SHP77 (cell line): ENCODE measurements around the gene MAG.
"Not testable (repeated sequence)": the region's sequence is repeated elsewhere in the genome, so short reads cannot be mapped to it uniquely, and the experiment has no call there.

ENCODE experiments used
- DNase-seq, 2 experiments: peaks; one replicate each; lab custom pipeline; 2025; lab: John Stamatoyannopoulos, UW

Gene MAG

DNA sequence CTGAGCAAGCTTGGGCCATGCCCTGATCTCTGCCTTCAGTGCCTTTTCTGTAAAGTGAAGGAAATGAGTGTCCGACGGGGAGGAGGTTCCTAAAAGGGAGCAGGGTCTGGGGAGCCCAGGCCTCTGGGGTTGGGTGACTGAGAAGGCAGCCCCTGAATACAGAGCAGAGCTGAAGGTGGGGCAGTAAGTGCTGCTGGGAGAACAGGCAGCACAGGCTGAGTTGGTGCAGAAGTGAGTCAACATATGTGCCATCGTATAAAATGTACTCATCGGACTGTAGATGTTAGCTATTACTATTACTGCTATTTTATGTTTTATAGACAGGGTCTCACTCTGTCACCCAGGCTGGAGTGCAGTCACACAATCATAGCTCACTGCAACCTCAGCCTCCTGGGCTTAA is 10.7 kb upstream of the MAG start:
- DNase-seq = no peak

DNA sequence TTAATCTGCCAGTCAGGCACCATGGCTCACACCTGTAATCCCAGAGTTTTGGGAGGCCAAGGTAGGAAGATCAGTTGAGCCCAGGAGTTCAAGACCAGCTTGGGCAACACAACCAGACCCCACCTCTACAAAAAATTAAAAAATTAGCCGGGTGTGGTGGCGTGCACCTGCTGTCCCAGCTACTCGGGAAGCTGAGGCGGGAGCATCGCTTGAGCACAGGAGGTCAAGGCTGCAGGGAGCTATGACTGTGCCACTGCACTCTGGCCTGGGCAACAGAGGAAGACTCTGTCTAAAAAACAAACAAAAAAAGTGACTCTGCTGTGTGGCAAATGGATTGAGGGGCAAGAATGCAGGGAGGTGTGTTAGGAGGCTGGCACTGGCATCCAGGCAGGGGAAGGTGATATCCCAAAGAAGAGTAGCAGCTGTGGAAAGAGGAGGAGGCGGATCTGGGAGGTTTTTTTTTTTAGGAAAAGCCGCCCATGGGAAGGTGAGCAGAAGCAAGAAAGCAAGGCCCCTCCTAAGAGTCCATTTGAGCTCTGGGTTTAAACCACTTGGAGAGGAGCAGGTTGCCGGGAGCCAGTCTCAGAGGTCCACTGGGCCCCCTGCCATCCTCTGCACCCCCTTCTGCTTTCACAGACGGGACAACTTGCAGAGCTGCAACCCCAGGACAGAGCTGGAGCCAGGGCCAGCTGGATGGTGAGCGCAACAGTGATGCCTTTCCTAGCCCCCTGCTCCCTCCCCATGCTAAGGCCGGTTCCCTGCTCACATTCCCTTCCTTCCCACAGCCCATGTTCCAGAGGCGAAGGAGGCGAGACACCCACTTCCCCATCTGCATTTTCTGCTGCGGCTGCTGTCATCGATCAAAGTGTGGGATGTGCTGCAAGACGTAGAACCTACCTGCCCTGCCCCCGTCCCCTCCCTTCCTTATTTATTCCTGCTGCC is 7.5 kb upstream of the MAG start:
- DNase-seq = no peak

DNA sequence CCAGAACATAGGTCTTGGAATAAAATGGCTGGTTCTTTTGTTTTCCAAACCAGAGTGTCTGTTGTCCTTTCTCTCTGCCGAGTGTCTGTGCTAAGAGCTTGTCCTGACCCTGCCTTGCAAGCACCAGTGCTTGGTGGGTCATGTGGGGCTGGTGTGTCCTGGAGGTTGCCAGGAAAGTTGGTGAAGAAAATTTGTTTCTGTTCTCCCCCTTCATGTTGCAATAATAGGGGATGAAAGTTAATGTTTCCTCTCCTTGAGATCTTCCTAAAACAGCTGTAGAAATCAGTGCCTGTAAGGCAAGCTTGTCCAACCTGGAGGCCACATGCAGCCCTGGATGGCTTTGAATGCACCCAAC is 6.9 kb upstream of the MAG start:
- DNase-seq = no peak

DNA sequence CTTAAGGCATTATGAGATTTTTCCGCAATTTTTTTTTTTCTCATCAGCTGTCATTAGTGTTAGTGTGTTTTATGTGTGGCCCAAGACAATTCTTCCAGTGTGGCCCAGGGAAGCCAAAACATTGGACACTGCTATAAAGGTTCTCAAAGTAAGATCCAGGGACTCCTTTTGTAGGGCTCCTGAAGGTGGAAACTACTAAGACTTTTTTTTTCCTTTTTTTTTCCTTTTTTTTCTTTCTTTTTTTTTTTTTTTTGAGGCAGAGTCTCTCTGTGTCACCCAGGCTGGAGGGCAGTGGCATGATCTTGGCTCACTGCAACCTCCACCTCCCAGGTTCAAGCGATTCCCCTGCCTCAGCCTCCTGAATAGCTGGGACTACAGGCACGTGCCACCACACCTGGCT is 6.5 kb upstream of the MAG start:
- DNase-seq = not testable (repeated sequence)

DNA sequence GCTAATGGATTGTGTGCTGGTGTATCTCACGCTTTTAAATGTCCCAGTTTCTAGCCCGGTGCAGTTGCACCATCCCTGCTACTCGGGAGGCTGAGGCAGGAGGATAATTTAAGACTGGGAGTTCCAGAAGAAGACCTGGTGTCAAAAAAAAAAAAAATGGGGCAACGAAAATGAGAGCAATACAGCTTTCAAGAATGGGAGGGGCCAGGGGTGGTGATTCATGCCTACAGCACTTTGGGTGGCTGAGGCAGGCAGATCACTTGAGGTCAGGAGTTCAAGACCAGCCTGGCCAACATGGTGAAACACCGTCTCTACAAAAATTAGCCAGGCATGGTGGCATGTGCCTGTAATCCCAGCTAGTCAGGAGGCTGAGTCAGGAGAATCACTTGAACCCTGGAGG is 5.9 kb upstream of the MAG start:
- DNase-seq = not testable (repeated sequence)

DNA sequence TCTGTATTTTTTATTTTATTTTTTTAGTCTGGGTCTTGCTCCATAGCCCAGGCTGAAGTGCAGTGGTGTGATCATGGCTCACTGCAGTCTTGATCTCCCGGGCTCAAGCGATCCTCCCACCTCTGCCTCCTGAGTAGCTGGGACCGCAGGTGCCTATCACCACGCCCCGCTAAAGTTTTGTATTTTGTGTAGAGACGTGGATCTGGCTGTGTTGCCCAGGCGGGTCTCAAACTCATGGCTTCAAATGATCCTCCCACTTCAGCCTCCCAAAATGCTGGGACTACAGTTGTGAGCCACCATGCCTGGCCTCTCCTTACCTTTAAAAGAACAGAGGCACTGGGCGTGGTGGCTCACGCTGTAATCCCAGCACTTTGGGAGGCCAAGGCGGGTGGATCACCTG is 4.2 kb upstream of the MAG start:
- no peak for DNase-seq

DNA sequence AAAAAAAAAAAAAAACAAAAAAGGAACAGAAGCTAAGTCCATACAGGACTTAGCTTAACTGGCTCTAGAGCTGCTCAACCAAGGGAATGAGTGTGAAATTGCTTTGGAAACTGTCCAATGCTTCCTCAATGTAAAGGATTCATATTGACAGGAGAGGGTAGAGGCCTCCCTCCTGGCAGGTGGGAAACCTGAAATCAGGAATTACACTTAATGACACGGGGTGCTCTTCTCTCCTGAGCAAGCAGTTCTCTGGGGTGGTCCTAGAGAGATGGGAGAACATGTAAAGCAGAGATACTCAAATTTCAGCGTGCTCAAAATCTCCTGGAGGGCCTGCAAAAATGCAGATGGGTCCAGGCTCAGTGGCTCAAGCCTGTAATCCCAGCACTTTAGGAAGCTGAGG is 3.6 kb upstream of the MAG start:
- DNase-seq = no peak

DNA sequence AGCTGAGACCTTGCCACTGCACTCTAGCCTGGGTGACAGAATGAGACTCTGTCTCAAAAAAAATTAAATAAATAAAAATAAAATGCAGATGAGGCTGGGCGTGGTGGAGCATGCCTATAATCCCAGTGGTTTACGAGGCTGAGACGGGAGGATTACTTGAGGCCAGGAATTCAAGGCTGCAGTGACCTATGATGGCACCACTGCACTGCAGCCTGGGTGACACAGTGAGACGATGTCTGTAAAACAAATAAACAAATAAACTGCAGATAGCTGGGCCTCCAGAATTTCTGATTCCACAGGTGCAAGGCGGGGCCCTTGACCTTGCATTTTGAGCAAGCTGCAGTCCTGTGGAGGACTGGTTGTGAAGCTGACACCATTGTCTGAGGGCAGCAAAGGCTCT is 3.1 kb upstream of the MAG start:
- DNase-seq = no peak

DNA sequence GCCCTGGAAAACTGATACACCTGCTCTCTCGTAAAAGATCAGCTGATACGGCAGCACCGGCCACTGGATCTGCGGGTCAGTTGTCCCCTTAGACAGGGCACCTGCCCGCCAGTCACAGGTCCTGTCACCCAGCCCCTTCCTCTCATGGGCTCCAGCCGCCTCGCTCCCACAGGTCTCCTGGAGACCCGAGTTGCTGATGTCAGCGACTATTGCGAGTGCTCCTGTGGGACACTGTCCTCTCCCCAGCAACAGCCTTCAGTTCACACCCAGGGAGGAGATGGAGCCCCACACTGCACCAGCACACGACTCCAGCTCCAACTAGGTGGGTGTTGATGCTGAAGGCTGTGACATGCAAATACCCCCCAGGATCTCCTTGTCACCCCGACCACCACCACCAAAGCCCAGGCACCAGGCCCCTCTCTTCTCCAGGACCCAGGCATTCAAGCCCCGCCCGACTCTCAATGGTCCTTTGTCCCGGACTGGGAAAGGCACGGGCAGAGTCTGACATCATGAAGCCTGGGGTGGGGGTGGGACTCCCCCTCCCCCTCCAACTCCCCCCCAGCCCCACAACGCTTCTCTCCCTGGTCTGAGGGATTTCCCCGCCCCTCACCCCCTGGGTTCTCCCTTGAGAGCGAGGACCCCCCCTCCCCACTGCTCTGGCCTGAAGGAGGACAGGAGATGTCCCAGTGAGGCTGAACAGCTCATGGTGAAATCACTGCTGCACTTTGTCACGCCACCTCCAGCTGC is 1.4 kb upstream of the MAG start:
- no peak for DNase-seq

DNA sequence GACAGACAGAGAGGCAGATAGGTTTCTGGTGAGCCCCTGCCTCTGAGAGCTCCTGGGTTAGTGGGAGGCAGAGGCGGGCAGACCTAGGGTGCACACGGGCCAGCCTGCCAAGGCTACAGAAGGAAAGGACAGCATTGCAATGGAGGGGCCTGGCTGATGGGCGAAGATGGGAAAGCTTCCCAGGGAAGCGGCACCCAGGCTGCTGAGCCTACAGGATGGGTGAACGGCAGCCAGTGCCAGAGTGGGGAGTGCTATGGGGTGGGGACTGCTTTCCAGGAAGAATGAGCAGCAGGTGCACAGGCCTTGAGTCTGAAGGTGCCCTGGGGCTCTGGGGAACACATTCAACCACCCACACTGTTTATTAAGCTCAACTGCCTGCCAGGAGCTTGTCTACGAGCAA is 702 bp upstream of the MAG start:
- DNase-seq = no peak

DNA sequence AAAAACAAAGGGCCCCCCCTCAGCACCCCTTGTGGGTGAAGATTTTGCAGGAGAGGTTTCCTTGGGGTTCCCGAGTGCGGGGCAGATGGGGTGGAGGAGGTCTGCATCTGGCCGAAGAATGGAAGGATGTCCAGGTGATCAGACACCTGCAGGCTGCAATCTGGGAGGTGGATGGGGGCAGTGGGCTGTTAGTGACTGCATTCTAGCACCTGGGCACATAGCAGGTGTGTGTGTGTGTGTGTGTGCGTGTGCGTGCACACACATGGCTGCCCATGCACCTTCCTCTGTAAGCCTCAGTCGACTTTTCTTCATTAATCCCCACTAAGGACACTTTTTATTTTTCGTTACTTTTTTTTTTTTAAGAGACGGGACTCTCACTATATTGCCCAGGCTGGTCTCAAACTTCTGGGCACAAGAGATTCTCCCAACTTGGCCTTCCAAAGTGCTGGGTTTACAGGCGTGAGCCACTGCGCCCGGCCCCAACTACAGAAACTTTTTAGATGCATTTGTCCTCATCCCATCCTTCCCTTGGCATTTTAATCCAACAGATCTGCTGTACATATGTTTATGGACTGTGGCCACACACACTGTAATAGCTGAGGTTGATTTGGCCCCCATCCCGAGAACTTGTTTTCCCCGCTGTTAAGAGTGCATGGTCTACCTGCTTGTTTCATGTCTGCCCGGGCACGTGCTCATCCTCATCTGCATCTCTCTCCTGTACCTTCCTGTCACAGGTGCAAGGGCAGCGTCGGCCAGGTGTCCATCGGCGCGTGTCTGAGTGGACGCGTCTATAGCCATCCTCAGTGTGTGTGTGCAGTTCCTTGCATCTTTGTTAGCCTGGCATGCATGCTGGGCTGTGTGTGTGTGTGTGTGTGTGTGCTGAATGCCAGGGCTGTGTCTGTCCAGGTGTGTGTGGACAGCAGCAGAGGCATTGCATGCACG is 731 bp downstream of the MAG start:
- no peak for DNase-seq

DNA sequence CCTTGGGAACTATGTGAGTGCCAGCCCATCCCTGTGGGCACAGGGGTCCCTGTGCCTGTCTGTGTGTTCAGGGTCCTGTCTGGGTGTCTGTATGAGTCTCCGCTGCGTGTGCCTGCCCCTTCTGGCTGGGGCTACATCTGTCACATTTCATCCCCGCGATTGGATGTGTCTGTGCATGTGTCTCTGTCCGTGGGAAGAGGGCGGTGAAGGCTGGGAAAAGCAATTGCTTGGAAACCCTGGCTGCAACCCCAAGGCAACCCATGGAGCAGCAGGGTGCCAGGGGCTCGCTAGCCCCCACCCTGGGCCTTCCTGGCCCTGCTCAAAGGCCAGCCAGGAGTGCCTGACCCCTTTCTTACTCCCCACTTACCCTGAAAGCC is 1.4 kb downstream of the MAG start:
- no peak for DNase-seq

DNA sequence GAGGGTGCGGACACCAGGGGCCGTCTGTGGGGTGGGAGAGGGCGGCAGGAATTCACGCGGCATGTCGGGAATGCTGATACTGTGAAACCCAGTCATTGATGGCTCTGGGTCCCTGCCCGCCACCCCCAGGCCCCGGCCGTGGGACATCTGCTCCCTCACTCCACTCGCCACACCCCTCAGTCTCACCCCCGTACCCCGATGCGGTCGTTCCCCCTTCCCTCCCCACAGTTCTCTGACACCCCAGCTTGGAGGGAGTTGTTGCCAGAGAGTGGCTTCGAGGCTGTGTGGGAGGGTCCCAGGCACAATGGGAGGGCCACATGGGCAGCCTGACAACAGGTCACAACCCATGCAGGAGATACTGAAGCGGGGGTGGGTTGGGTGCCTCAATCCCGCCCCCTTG is 1.8 kb downstream of the MAG start:
- DNase-seq = no peak

DNA sequence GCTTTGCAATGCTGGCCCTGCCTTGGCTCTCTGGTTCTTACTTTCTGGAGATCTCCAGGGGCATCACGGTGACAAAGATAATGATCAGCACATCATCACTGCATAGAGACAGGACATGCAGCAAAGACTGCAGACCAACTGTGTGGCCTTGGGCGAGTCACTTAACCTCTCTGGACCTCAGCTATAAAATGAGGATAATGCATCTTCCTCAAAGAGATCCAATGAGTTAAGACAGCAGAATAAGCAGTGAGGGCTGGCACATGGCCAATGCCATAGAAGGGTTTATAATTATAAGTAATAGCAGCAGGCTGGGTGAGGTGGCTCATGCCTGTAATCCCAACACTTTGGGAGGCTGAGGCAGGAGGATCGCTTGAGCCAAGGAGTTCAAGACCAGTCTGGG is 2.4 kb downstream of the MAG start:
- no peak for DNase-seq

DNA sequence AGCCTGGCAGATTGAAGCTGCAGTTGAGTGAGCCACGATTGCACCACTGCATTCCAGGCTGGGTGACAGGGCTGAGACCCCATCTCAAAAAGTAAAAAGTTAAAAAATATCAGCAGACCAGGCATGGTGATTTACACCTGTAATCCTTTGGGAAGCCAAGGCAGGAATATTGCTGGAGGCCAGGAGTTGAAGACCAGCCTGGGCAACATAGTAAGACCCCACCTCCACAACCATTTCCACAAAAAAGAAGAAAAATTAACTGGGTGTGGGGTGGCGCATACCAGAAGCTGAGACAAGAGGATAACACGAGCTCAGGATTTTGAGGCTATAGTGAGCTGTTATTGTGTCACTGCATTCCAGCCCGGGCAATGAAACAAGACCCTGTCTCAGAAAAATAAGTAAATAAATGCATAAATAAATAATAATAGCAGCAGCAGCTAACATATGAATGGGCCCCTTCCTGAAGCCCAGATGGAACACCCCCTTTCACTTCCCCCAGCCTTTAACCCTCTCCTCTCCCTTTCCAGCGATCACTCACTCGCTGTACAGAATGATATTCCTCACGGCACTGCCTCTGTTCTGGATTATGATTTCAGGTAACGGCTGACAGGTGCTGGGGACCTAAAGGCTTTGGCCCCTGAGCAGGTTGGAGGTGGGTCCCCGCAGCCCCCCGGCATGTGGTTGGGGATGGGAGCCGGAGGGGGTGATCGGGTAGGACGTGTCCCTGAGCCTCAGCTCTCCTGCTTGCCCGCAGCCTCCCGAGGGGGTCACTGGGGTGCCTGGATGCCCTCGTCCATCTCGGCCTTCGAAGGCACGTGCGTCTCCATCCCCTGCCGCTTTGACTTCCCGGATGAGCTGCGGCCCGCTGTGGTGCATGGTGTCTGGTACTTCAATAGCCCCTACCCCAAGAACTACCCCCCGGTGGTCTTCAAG is 3.2 kb downstream of the MAG start:
- DNase-seq = no peak

DNA sequence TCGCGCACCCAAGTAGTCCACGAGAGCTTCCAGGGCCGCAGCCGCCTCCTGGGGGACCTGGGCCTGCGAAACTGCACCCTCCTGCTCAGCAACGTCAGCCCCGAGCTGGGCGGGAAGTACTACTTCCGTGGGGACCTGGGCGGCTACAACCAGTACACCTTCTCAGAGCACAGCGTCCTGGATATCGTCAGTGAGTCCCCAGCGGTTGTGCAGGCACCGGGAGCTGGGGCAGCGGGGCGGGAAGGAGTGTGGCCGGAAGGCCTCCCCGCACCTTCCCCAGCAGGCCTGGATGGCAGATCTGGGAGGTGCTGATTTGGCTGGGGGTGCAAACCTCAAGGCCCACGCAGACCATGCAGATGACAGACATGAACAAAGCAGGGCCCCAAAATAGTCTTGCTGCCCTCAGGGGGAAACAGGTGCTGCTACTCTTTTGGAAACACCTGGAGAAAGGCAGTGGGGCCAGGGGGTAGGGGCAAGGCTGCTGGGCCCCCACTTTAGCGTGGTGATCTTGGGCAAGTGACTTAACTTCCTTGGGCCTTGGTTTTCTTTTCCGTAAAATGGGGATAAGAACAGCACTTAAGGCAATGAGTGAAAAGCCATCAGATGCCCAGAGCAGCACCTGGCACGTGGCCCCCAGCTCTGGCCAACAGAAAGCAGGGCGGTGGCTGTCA is 4.0 kb downstream of the MAG start:
- no peak for DNase-seq

DNA sequence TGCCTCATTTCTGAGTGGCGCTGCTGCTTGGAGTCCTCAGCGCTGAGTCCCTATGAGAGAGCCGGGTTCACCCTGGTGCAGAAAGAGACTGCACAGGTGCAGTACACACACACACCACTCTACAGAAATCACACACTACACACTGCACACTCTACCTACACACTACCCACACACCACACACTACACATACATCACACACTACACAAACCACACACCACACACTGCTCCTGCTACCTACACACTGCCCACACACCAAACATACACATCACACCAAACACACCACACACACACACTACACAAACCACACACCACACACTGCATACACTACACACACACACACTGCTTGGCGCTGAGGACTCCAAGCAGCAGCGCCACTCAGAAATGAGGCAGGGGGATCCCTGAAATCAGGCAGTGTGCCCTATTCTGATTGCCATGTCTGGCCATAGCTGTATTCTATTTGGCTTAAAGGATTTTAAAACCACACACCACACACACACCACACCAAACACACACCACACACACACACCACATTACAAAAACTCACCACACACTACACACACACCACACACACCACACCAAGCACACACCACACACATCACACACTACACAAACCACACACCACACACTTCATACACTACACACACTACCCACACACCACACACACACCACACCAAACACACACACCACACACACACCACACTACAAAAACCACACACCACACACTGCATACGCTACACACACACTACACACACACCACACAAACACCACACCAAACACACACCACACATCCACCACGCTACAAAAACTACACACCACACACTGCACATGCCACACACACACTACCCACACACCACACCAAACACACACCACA is 4.9 kb downstream of the MAG start:
- no peak for DNase-seq

DNA sequence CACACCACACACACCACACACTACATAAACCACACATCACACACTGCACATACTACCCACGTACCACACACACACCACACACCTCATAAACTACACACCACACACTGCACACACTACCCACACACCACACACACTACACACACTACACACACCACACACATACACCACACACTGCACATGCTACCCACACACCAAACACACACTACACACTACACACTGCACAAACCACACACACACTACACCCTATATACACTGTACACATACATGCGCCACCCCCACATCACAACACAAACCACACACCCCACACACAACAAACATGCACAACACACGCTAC is 5.5 kb downstream of the MAG start:
- DNase-seq = no peak

DNA sequence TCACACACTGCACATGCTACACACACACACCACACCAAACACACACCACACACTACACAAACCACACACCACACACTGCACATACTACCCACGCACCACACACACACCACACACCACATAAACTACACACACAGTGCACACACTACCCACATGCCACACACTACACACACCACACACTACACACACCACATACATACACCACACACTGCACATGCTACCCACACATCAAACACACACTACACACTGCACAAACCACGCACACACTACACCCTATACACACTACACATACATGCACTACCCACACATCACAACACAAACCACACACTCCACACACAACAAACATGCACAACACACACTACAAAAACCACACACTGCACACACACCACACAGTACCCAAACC is 6.0 kb downstream of the MAG start:
- DNase-seq = no peak

DNA sequence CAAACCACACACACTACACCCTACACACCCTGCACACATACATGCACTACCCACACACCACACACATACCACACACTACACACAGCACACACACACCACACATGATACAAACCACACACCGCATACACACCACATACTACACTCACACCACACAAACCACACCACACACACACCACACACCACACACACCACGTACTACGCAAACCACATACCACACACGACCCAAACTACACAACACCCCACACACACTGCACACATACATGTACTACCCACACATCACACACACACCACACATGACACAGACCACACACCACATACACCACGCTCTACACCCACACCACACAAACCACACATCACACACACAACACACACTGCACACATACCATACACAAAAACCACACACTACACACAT is 6.6 kb downstream of the MAG start:
- no peak for DNase-seq
